Measurements from ENCODE around the gene LSAMP.

DNA sequence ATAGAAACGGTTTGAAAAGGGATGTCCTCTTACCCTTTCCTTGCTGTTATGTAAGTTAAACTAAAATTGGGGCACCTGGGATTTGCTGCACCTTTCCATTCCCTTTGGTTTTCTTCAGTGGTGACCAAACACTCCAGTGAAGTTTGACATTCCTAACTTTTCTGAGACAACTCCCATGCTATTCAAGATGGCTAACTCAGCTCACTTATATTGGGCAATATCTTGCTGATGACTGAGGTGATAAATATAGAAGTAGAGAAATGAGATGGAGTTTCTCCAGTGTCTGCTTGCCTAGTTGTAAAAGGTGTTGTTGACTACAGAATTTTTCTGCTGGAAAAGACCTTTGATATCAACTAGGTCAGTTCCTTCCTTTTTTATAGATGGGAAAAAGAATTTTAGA lies 530.2 kb downstream of the LSAMP start:
- TF ChIP-seq CTCF (IDR thresholded peaks at IDR 0.05) (no peak), SIN3A (IDR thresholded peaks at IDR 0.05; ENCODE audit: borderline replicate concordance, insufficient read depth, low read depth, low read length) (no peak), POLR2AphosphoS5 (IDR thresholded peaks at IDR 0.05; ENCODE audit: low read depth, low read length) (no peak)
